ENCODE results near the gene MDK.

MDK gene

GRCh38 chr11:46385169-46386004 lies 3.9 kb downstream of the MDK start:
- TF ChIP-seq CEBPB (IDR thresholded peaks at IDR 0.05) = no peak
- TF ChIP-seq YY1 (IDR thresholded peaks at IDR 0.05; ENCODE audit: low read depth) = no peak
- no peak for TF ChIP-seq TEAD4 (IDR thresholded peaks at IDR 0.05)
- TF ChIP-seq REST (IDR thresholded peaks at IDR 0.05; ENCODE audit: low read depth) = no peak
- no peak for TF ChIP-seq NFIC (IDR thresholded peaks at IDR 0.05)
- TF ChIP-seq USF1 (IDR thresholded peaks at IDR 0.05) = no peak
- TF ChIP-seq RAD21 (IDR thresholded peaks at IDR 0.05; ENCODE audit: low read depth) = no peak
- TF ChIP-seq EP300 (IDR thresholded peaks at IDR 0.05; ENCODE audit: borderline replicate concordance) = no peak
- no peak for TF ChIP-seq EGR1 (IDR thresholded peaks at IDR 0.05)
- TF ChIP-seq MAX (IDR thresholded peaks at IDR 0.05) = no peak
- no peak for TF ChIP-seq CREB1 (IDR thresholded peaks at IDR 0.05; ENCODE audit: low read depth)
- no peak for TF ChIP-seq TCF12 (IDR thresholded peaks at IDR 0.05; ENCODE audit: low read depth)

GRCh38 chr11:46386005-46386578 lies 4.6 kb downstream of the MDK start:
- TF ChIP-seq CEBPB (IDR thresholded peaks at IDR 0.05) (no peak), TCF12 (IDR thresholded peaks at IDR 0.05; ENCODE audit: low read depth) (no peak), TAF1 (IDR thresholded peaks at IDR 0.05; ENCODE audit: low read depth) (no peak), NFIC (IDR thresholded peaks at IDR 0.05) (no peak), MAX (IDR thresholded peaks at IDR 0.05) (no peak), EGR1 (IDR thresholded peaks at IDR 0.05) (no peak), REST (IDR thresholded peaks at IDR 0.05; ENCODE audit: low read depth) (no peak), TEAD4 (IDR thresholded peaks at IDR 0.05) (no peak), YY1 (IDR thresholded peaks at IDR 0.05; ENCODE audit: low read depth) (no peak), USF1 (IDR thresholded peaks at IDR 0.05) (no peak), ZBTB7A (IDR thresholded peaks at IDR 0.05; ENCODE audit: low read depth) (no peak), FOXM1 (IDR thresholded peaks at IDR 0.05; ENCODE audit: borderline replicate concordance, low read depth) (no peak), RAD21 (IDR thresholded peaks at IDR 0.05; ENCODE audit: low read depth) (no peak), EP300 (IDR thresholded peaks at IDR 0.05; ENCODE audit: borderline replicate concordance) (no peak), CREB1 (IDR thresholded peaks at IDR 0.05; ENCODE audit: low read depth) (no peak)

- no peak for TF ChIP-seq EGR1 (IDR thresholded peaks at IDR 0.05)
- no peak for TF ChIP-seq NFIC (IDR thresholded peaks at IDR 0.05)
- TF ChIP-seq FOXM1 (IDR thresholded peaks at IDR 0.05; ENCODE audit: borderline replicate concordance, low read depth) = no peak
- no peak for TF ChIP-seq YY1 (IDR thresholded peaks at IDR 0.05; ENCODE audit: low read depth)
- no peak for TF ChIP-seq RAD21 (IDR thresholded peaks at IDR 0.05; ENCODE audit: low read depth)
- no peak for TF ChIP-seq CEBPB (IDR thresholded peaks at IDR 0.05)
- TF ChIP-seq ZBTB7A (IDR thresholded peaks at IDR 0.05; ENCODE audit: low read depth) = no peak
These were observed 5.2 kb downstream of the MDK start for GRCh38 chr11:46386674-46387073.

GRCh38 chr11:46387456-46387855 lies 6.0 kb downstream of the MDK start:
- TF ChIP-seq EGR1 (IDR thresholded peaks at IDR 0.05) (no peak), NFIC (IDR thresholded peaks at IDR 0.05) (no peak), ZBTB7A (IDR thresholded peaks at IDR 0.05; ENCODE audit: low read depth) (no peak), CEBPB (IDR thresholded peaks at IDR 0.05) (no peak), YY1 (IDR thresholded peaks at IDR 0.05; ENCODE audit: low read depth) (no peak), REST (IDR thresholded peaks at IDR 0.05; ENCODE audit: low read depth) (no peak), CREB1 (IDR thresholded peaks at IDR 0.05; ENCODE audit: low read depth) (no peak), FOXM1 (IDR thresholded peaks at IDR 0.05; ENCODE audit: borderline replicate concordance, low read depth) (no peak), RAD21 (IDR thresholded peaks at IDR 0.05; ENCODE audit: low read depth) (no peak), MAX (IDR thresholded peaks at IDR 0.05) (no peak), EP300 (IDR thresholded peaks at IDR 0.05; ENCODE audit: borderline replicate concordance) (no peak), TEAD4 (IDR thresholded peaks at IDR 0.05) (no peak), TCF12 (IDR thresholded peaks at IDR 0.05; ENCODE audit: low read depth) (no peak), USF1 (IDR thresholded peaks at IDR 0.05) (no peak)

All from Ishikawa (cell line).